ENCODE data around the gene NRIP3. TPM values are rescaled to one million over a fixed set of nuclear protein-coding genes. Genes with fewer than 3 reads are reported as not detected.

Gene NRIP3
- total RNA-seq, 1 experiment from 2014 or later: 10.0 TPM

DNA sequence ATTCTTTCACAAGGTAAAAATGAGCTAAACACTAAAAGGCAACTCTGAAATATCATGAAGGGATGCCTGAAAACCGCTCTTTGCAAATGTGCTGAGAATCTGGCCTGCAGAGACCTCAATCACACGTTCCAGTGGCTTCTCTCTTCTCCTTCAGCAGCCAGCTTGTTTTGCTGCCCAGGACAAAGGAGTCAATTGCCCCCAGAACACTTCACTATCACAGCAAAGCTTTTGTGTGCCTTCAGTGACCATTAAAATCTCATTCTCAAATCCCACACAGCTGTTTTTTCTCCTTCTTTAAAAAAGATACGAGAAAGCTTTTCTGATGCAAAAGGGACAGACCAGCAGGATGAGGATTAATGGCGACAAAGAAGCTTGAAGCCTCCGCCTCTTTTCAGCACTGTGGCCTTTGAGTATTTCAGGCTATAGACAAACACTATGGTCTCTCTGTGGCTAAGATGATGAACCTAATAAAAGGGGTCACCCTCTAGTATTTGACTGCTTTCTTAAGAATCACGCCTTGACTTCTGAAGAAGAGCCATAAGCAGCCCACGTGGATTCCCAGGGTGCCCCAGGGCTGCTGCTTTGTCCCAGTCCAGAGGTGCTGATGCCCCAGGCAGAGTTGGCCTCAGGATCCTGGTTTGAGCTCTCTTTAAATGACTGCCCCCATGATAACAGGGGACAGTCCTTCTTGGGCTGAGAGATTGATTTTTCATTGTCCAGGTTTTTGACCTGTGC is 33.4 kb upstream of the NRIP3 start:
- no peak overlapping the region for H3K4me3 Mint-ChIP-seq (ENCODE audit: unreplicated experiment)
- no peak overlapping the region for H3K27ac Mint-ChIP-seq (ENCODE audit: unreplicated experiment)
- peaks cover 7% of the 10 kb centered on the region for H3K4me1 Mint-ChIP-seq (ENCODE audit: low read depth, unreplicated experiment)
- no peaks in the 10 kb centered on the region for H3K36me3 Mint-ChIP-seq (ENCODE audit: insufficient read depth, unreplicated experiment)
- DNase-seq: no peak
- TF ChIP-seq, protein P1, sequence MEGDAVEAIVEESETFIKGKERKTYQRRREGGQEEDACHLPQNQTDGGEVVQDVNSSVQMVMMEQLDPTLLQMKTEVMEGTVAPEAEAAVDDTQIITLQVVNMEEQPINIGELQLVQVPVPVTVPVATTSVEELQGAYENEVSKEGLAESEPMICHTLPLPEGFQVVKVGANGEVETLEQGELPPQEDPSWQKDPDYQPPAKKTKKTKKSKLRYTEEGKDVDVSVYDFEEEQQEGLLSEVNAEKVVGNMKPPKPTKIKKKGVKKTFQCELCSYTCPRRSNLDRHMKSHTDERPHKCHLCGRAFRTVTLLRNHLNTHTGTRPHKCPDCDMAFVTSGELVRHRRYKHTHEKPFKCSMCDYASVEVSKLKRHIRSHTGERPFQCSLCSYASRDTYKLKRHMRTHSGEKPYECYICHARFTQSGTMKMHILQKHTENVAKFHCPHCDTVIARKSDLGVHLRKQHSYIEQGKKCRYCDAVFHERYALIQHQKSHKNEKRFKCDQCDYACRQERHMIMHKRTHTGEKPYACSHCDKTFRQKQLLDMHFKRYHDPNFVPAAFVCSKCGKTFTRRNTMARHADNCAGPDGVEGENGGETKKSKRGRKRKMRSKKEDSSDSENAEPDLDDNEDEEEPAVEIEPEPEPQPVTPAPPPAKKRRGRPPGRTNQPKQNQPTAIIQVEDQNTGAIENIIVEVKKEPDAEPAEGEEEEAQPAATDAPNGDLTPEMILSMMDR (IDR thresholded peaks at IDR 0.05; ENCODE audit: insufficient read depth in 1 of 2, low read depth in 1 of 2, low read length in 1 of 2, severe bottlenecking in 1 of 2, unreplicated experiment in 1 of 2): no peak
- ChIA-PET CTCF (interaction anchor here (1.5 kb wide), 1 partner anchor 78 kb away, joined by 3 read pairs; no protein-coding TSS in a partner anchor), POLR2A (no interaction called here)
- no peaks in the 10 kb centered on the region for H3K27me3 ChIP-seq (replicated peaks; ENCODE audit: control insufficient read depth, insufficient read depth, low read length)
- intact Hi-C loops (cut with micrococcal nuclease; ENCODE audit: unreplicated experiment): no loop called here
- H3K4me1 ChIP-seq: peaks cover 9% of the 10 kb centered on the region
- no peaks in the 10 kb centered on the region for H3K9me3 Mint-ChIP-seq (ENCODE audit: unreplicated experiment)
- no peaks in the 10 kb centered on the region for H3K36me3 ChIP-seq (ENCODE audit: control insufficient read depth, insufficient read depth, low read length)
- BruUV-seq (replicated peaks): no TSS peak
- no peak overlapping the region for H3K4me3 ChIP-seq (ENCODE audit: low read depth, low read length)
- H3K27me3 Mint-ChIP-seq (ENCODE audit: insufficient read depth, unreplicated experiment): no peaks in the 10 kb centered on the region
- no peaks in the 10 kb centered on the region; the same call in 1 of the 2 replicates for H3K9me3 ChIP-seq

DNA sequence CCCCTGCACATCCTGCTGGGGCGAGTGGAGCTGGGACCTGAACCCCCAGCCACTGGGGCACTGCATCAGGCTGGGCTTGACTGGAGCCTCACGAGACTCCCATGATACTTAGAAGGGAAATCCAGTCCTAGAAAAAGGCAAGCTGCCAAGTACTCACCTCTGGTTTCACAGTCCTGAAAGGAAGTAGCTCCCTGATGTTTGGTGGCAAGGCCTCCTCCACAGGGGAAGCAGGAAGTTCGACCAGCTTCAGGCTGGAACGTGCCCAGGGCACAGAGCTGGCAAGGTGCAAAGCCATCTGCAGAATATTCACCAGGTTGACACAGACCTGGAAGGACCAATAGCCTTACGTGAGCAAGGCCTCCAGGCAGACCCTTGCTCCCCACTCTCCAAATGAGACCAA is 26.8 kb upstream of the NRIP3 start:
- Mint-ChIP-seq H3K27ac (ENCODE audit: unreplicated experiment) (no peak overlapping the region), H3K27me3 (ENCODE audit: insufficient read depth, unreplicated experiment) (no peaks in the 10 kb centered on the region), H3K4me1 (ENCODE audit: low read depth, unreplicated experiment) (no peaks in the 10 kb centered on the region), H3K4me3 (ENCODE audit: unreplicated experiment) (no peak overlapping the region), H3K36me3 (ENCODE audit: insufficient read depth, unreplicated experiment) (no peaks in the 10 kb centered on the region), H3K9me3 (ENCODE audit: unreplicated experiment) (no peaks in the 10 kb centered on the region)
- Histone ChIP-seq H3K27me3 (replicated peaks; ENCODE audit: control insufficient read depth, insufficient read depth, low read length) (no peaks in the 10 kb centered on the region), H3K4me3 (ENCODE audit: low read depth, low read length) (no peak overlapping the region), H3K36me3 (ENCODE audit: control insufficient read depth, insufficient read depth, low read length) (no peaks in the 10 kb centered on the region), H3K4me1 (no peaks in the 10 kb centered on the region), H3K9me3 (no peaks in the 10 kb centered on the region)
- CTCF ChIA-PET: interaction anchor here (1.2 kb wide), 1 partner anchor 107 kb away, joined by 3 read pairs; no protein-coding TSS in a partner anchor
- POLR2A ChIA-PET: no interaction called here
- intact Hi-C loops (cut with micrococcal nuclease; ENCODE audit: unreplicated experiment): no loop called here
- no TSS peak for BruUV-seq (replicated peaks)
- no peak for DNase-seq
- TF ChIP-seq, protein P1 (IDR thresholded peaks at IDR 0.05; ENCODE audit: insufficient read depth in 1 of 2, low read depth in 1 of 2, low read length in 1 of 2, severe bottlenecking in 1 of 2, unreplicated experiment in 1 of 2): no peak

DNA sequence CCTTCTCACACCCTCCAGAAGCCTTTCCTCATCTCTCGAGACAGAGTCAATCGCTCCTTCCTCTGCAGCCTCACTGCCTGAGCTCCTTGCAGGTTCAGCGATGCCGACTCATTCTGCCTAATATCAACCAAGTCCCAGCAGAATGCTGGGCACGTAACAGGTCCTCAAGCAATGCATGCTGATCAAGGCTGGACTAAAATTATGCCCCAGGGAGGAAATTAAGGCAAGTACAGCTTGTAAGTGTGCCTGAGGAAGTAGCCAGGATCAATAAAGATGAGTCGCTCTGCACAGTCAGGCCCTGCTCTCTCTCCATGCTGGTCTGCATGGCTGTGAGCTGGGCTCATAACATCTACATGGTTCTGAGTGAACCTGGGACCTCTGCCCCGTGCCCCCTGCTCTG is 25.6 kb upstream of the NRIP3 start:
- Mint-ChIP-seq H3K4me1 (ENCODE audit: low read depth, unreplicated experiment) (no peaks in the 10 kb centered on the region), H3K4me3 (ENCODE audit: unreplicated experiment) (no peak overlapping the region), H3K27me3 (ENCODE audit: insufficient read depth, unreplicated experiment) (no peaks in the 10 kb centered on the region), H3K9me3 (ENCODE audit: unreplicated experiment) (no peaks in the 10 kb centered on the region), H3K27ac (ENCODE audit: unreplicated experiment) (no peak overlapping the region), H3K36me3 (ENCODE audit: insufficient read depth, unreplicated experiment) (no peaks in the 10 kb centered on the region)
- no peak for DNase-seq
- Histone ChIP-seq H3K4me3 (ENCODE audit: low read depth, low read length) (no peak overlapping the region), H3K27me3 (replicated peaks; ENCODE audit: control insufficient read depth, insufficient read depth, low read length) (no peaks in the 10 kb centered on the region), H3K9me3 (no peaks in the 10 kb centered on the region), H3K4me1 (no peaks in the 10 kb centered on the region), H3K36me3 (ENCODE audit: control insufficient read depth, insufficient read depth, low read length) (no peaks in the 10 kb centered on the region)
- ChIA-PET POLR2A (no interaction called here), CTCF (no interaction called here)
- TF ChIP-seq, protein P1 (IDR thresholded peaks at IDR 0.05; ENCODE audit: insufficient read depth in 1 of 2, low read depth in 1 of 2, low read length in 1 of 2, severe bottlenecking in 1 of 2, unreplicated experiment in 1 of 2): no peak
- intact Hi-C loops (cut with micrococcal nuclease; ENCODE audit: unreplicated experiment): no loop called here
- no TSS peak for BruUV-seq (replicated peaks)
